ENCODE results near the gene SLC38A10. TPM values are rescaled to one million over a fixed set of nuclear protein-coding genes. Genes with fewer than 3 reads are reported as not detected.
A peak's percentile ranks its signal among the peaks of the same experiment; 100 is the strongest.

SLC38A10 gene
- polyA plus RNA-seq, 1 of the 3 experiments (the other 2 are of a cell fraction), result 82.2 TPM

DNA sequence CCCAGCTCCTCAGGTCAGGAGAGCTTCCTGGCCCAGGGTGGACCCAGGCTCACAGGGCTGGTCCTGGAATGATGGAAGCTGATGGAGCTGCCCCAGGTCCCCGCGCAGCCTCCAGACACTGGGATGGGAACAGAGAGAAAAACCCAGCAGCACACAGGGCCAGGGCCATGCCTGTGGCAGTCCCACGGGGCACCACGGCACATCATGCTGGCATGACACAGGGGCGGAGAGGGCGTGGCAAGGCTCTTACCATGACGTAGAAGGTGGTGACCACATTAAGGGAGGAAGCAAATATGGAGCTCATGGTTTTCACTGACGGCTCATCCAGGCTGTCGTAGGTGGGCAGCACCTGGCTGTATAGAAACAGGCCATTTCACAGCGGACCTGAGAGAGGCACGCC lies 18.3 kb downstream of the SLC38A10 start:
- Histone ChIP-seq H3K9me2 (no peaks in the 10 kb centered on the region), H3F3A (replicated peaks; ENCODE audit: insufficient read depth) (no peaks in the 10 kb centered on the region), H3K4me1 (ENCODE audit: control insufficient read depth in 1 of 2, insufficient read depth in 2 of 2, low read depth in 1 of 2, low read length in 1 of 2) (peaks cover 0 to 21% of the 10 kb centered on the region in 2 experiments; a peak in 1 of 4 replicates), H3K4me3 (ENCODE audit: low read depth in 2 of 2, low read length in 1 of 2) (no peak overlapping the region), H3K4me2 (no peak overlapping the region), H3K36me3 (replicated peaks in 1 of 2; ENCODE audit: control insufficient read depth in 1 of 2, insufficient read depth in 2 of 2, low read length in 1 of 2) (peaks cover 24 to 65% of the 10 kb centered on the region in 2 experiments), H3K9ac (no peak overlapping the region), H2AFZ (ENCODE audit: low read depth) (no peak overlapping the region), H3K9me3 (no peaks in the 10 kb centered on the region), H3K27me3 (ENCODE audit: insufficient read depth) (no peaks in the 10 kb centered on the region), H4K20me1 (ENCODE audit: insufficient read depth) (peaks cover 14% of the 10 kb centered on the region; the same call in 1 of the 2 replicates), H3K79me2 (ENCODE audit: insufficient read depth) (no peaks in the 10 kb centered on the region), H3K27ac (ENCODE audit: low read depth in 2 of 2, low read length in 1 of 2) (peak overlapping the region in 1 of 2 experiments; percentile 77; a peak in 2 of 4 replicates)
- DNase-seq, result no peak
- 97% methylated on average over 11 of the region's 11 CpGs for WGBS (ENCODE audit: low lambda C conversion rate)
- TF ChIP-seq, protein P1, sequence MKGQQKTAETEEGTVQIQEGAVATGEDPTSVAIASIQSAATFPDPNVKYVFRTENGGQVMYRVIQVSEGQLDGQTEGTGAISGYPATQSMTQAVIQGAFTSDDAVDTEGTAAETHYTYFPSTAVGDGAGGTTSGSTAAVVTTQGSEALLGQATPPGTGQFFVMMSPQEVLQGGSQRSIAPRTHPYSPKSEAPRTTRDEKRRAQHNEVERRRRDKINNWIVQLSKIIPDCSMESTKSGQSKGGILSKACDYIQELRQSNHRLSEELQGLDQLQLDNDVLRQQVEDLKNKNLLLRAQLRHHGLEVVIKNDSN (IDR thresholded peaks at IDR 0.05; ENCODE audit: borderline replicate concordance, low read depth), result no peak
- TF ChIP-seq RFX5 (IDR thresholded peaks at IDR 0.05; ENCODE audit: low read length) (no peak), RAD21 (IDR thresholded peaks at IDR 0.05; ENCODE audit: low read length) (no peak), EZH2phosphoT487 (IDR thresholded peaks at IDR 0.05; ENCODE audit: borderline replicate concordance, low read depth) (no peak), NFIC (IDR thresholded peaks at IDR 0.05; ENCODE audit: borderline replicate concordance) (no peak), TCF12 (IDR thresholded peaks at IDR 0.05) (no peak), EP300 (IDR thresholded peaks at IDR 0.05; ENCODE audit: borderline replicate concordance in 1 of 2, low read depth in 1 of 2, low read length in 1 of 2) (no peak), GABPA (IDR thresholded peaks at IDR 0.05; ENCODE audit: low read depth) (no peak), MXI1 (IDR thresholded peaks at IDR 0.05; ENCODE audit: low read depth, low read length) (no peak), RXRA (IDR thresholded peaks at IDR 0.05; ENCODE audit: borderline replicate concordance, low read depth) (no peak), TAF1 (IDR thresholded peaks at IDR 0.05; ENCODE audit: borderline replicate concordance, low read depth, low read length) (no peak)
- TF ChIP-seq, protein P2, sequence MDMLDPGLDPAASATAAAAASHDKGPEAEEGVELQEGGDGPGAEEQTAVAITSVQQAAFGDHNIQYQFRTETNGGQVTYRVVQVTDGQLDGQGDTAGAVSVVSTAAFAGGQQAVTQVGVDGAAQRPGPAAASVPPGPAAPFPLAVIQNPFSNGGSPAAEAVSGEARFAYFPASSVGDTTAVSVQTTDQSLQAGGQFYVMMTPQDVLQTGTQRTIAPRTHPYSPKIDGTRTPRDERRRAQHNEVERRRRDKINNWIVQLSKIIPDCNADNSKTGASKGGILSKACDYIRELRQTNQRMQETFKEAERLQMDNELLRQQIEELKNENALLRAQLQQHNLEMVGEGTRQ (IDR thresholded peaks at IDR 0.05; ENCODE audit: borderline replicate concordance, low read depth, low read length), result no peak
- TF ChIP-seq, protein P3, sequence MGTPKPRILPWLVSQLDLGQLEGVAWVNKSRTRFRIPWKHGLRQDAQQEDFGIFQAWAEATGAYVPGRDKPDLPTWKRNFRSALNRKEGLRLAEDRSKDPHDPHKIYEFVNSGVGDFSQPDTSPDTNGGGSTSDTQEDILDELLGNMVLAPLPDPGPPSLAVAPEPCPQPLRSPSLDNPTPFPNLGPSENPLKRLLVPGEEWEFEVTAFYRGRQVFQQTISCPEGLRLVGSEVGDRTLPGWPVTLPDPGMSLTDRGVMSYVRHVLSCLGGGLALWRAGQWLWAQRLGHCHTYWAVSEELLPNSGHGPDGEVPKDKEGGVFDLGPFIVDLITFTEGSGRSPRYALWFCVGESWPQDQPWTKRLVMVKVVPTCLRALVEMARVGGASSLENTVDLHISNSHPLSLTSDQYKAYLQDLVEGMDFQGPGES (IDR thresholded peaks at IDR 0.05; ENCODE audit: low read depth, low read length), result no peak
- TF ChIP-seq, protein P4, sequence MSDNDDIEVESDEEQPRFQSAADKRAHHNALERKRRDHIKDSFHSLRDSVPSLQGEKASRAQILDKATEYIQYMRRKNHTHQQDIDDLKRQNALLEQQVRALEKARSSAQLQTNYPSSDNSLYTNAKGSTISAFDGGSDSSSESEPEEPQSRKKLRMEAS (IDR thresholded peaks at IDR 0.05; ENCODE audit: low read depth), result no peak
- TF ChIP-seq, protein P5, sequence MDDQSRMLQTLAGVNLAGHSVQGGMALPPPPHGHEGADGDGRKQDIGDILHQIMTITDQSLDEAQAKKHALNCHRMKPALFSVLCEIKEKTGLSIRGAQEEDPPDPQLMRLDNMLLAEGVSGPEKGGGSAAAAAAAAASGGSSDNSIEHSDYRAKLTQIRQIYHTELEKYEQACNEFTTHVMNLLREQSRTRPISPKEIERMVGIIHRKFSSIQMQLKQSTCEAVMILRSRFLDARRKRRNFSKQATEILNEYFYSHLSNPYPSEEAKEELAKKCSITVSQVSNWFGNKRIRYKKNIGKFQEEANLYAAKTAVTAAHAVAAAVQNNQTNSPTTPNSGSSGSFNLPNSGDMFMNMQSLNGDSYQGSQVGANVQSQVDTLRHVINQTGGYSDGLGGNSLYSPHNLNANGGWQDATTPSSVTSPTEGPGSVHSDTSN (IDR thresholded peaks at IDR 0.05), result no peak
- POLR2A ChIA-PET, result no interaction called here
- CTCF ChIA-PET, result interaction anchor here (0.6 to 4.7 kb wide), 7 partner anchors 9 to 164 kb away, joined by 3 to 55 read pairs (median 6); no protein-coding TSS in a partner anchor

Data from SK-N-SH (cell line).